ENCODE measurements around the gene VPS18. TPM values are rescaled to one million over a fixed set of nuclear protein-coding genes. Genes with fewer than 3 reads are reported as not detected.

Gene VPS18
- total and polyA plus RNA-seq, 2 donors (not counting 1 experiment from before 2014, with no cell fraction given): 13.6 to 29.6 TPM

DNA sequence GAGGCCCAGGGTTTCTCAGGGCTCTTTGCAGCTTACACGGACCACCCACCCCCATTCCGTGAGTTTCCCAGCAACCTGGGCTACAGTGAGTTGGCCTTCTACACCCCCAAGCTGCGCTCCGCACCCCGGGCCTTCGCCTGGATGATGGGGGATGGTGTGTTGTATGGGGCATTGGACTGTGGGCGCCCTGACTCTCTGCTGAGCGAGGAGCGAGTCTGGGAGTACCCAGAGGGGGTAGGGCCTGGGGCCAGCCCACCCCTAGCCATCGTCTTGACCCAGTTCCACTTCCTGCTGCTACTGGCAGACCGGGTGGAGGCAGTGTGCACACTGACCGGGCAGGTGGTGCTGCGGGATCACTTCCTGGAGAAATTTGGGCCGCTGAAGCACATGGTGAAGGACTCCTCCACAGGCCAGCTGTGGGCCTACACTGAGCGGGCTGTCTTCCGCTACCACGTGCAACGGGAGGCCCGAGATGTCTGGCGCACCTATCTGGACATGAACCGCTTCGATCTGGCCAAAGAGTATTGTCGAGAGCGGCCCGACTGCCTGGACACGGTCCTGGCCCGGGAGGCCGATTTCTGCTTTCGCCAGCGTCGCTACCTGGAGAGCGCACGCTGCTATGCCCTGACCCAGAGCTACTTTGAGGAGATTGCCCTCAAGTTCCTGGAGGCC, 5.4 kb downstream of the VPS18 start:
- no peak overlapping the region for H3K4me3 Mint-ChIP-seq
- H3K4me2 ChIP-seq (replicated peaks; ENCODE audit: low read depth, low read length, poor library complexity, severe bottlenecking): no peak overlapping the region
- no peak overlapping the region for H3K27ac ChIP-seq (ENCODE audit: low read length in 2 of 2)
- no peak overlapping the region for H3K4me3 ChIP-seq (ENCODE audit: control extremely low read depth in 1 of 5, extremely low read depth in 1 of 5, insufficient read depth in 1 of 5, low read depth in 2 of 5, low read length in 4 of 5)
- WGBS (ENCODE audit: insufficient coverage): 97% methylated on average over 31 of the region's 33 CpGs
- intact Hi-C loops (cut with micrococcal nuclease): loop anchor here (5.0 to 10.0 kb wide), 4 partner anchors 515 to 995 kb away; partner anchors contain the start of genes MGA, RTF1 and SPTBN5
- TF ChIP-seq EZH2 (IDR thresholded peaks at IDR 0.05; ENCODE audit: borderline replicate concordance, insufficient read depth, low read depth, low read length, poor library complexity, severe bottlenecking): no peak
- TF ChIP-seq, protein P1, sequence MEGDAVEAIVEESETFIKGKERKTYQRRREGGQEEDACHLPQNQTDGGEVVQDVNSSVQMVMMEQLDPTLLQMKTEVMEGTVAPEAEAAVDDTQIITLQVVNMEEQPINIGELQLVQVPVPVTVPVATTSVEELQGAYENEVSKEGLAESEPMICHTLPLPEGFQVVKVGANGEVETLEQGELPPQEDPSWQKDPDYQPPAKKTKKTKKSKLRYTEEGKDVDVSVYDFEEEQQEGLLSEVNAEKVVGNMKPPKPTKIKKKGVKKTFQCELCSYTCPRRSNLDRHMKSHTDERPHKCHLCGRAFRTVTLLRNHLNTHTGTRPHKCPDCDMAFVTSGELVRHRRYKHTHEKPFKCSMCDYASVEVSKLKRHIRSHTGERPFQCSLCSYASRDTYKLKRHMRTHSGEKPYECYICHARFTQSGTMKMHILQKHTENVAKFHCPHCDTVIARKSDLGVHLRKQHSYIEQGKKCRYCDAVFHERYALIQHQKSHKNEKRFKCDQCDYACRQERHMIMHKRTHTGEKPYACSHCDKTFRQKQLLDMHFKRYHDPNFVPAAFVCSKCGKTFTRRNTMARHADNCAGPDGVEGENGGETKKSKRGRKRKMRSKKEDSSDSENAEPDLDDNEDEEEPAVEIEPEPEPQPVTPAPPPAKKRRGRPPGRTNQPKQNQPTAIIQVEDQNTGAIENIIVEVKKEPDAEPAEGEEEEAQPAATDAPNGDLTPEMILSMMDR (IDR thresholded peaks at IDR 0.05): no peak
- no peak overlapping the region for H3K27ac Mint-ChIP-seq
- peaks cover 30% of the 10 kb centered on the region for H4K20me1 ChIP-seq (ENCODE audit: control insufficient read depth, insufficient read depth, low read length, poor library complexity, severe bottlenecking)
- no peak overlapping the region for H2AFZ ChIP-seq (ENCODE audit: insufficient read depth, low read depth, low read length, poor library complexity, severe bottlenecking)
- H3K4me1 ChIP-seq (ENCODE audit: control insufficient read depth in 2 of 2, insufficient read depth in 2 of 2, low read length in 2 of 2): peaks cover 25 to 37% of the 10 kb centered on the region in 2 donors
- DNase-seq (no peak), ATAC-seq (ENCODE audit: low read depth) (no peak)
- H3K4me1 Mint-ChIP-seq: peaks cover 38% of the 10 kb centered on the region
- ChIA-PET POLR2A (interaction anchor here (0.5 kb wide), 1 partner anchor 542 kb away, joined by 6 read pairs; no protein-coding TSS in a partner anchor), CTCF (interaction anchor here (1.0 to 1.3 kb wide), 2 partner anchors 41 to 286 kb away, joined by 3 to 4 read pairs; no protein-coding TSS in a partner anchor)
- no peak overlapping the region for H3K9ac ChIP-seq (ENCODE audit: low read length)
- peaks cover 2 to 47% of the 10 kb centered on the region in 2 experiments for H3K36me3 ChIP-seq (replicated peaks in 1 of 2; ENCODE audit: control extremely low read depth in 1 of 2, control insufficient read depth in 1 of 2, extremely low read depth in 1 of 2, insufficient read depth in 2 of 2, low read length in 1 of 2)
- H3K79me2 ChIP-seq (ENCODE audit: control insufficient read depth, insufficient read depth, low read length): peaks cover 36% of the 10 kb centered on the region
- H3K9me3 Mint-ChIP-seq (ENCODE audit: insufficient read depth): no peaks in the 10 kb centered on the region
- no peaks in the 10 kb centered on the region for H3K9me3 ChIP-seq (ENCODE audit: control extremely low read depth in 1 of 3, control insufficient read depth in 2 of 3, insufficient read depth in 1 of 3, low read length in 2 of 3)
- no peaks in the 10 kb centered on the region for H3K27me3 ChIP-seq (replicated peaks in 1 of 4; ENCODE audit: control extremely low read depth in 1 of 4, control insufficient read depth in 3 of 4, insufficient read depth in 4 of 4, low read length in 3 of 4)
- H3K27me3 Mint-ChIP-seq: no peaks in the 10 kb centered on the region

Data from B cell (primary cell).